ENCODE data around the gene GDF10.

DNA sequence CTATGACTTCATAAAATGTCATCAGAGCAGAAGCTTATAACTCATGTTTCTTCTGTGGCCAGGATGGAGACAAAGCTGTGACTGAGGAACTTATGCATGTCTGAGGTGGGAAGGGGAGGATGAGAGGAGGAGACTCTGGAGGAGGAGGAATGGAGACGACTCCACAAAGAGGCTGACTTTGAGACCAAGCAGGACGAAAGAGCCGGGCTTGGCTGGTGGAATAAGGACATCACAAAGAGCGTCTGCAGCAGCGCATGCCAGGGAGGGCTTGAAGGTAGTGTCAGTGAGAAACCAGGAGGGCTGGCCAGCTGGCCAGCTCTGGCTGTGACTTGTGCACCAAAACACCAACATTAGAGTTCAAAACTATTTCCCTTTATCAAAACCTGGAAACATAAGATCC is 16.1 kb downstream of the GDF10 start:
- TF ChIP-seq CTCF (IDR thresholded peaks at IDR 0.05): no peak
- TF ChIP-seq POLR2A (IDR thresholded peaks at IDR 0.05): no peak

Data from testis (tissue), 2 donors.